K562 (cell line): ENCODE results near the gene ATP2B1. TPM values are rescaled to one million over a fixed set of nuclear protein-coding genes. Genes with fewer than 3 reads are reported as not detected.

ENCODE experiments used
- BRF2 ChIP-seq: IDR thresholded peaks from 3 replicates; pipeline ENCODE4 v1.6.1; 2011; ENCODE audit warnings: borderline replicate concordance, mild to moderate bottlenecking; ENCODE audit not compliant: insufficient read length, insufficient read depth
- HDAC8 ChIP-seq: fragments of 450-650 bp; IDR thresholded peaks from 2 replicates; pipeline ENCODE4 v1.6.1; 2016; ENCODE audit warnings: mild to moderate bottlenecking, missing genetic modification characterization, moderate library complexity, missing compliant biosample characterization
- KDM4B ChIP-seq, 2 experiments: fragments of 450-650 bp in 1 of 2; sonication (generic) in 1 of 2; IDR thresholded peaks; 2 replicates each; pipeline ENCODE4 v1.6.1; 2016 to 2017; ENCODE audit warnings: borderline replicate concordance in 2 of 2, antibody characterized with exemption in 1 of 2, low read depth in 1 of 2, mild to moderate bottlenecking in 1 of 2
- MBD1 ChIP-seq: fragments of 250-450 bp; sonication (Bioruptor Pico); IDR thresholded peaks from 2 replicates; pipeline ENCODE4 v1.8.0; 2022; ENCODE audit warnings: inconsistent platforms
- MNT ChIP-seq, 2 experiments: fragments of 450-650 bp; conservative IDR thresholded peaks; 2 replicates each; pipeline ENCODE4 v1.6.1; 2017; ENCODE audit warnings: mild to moderate bottlenecking in 2 of 2, moderate library complexity in 2 of 2
- NR2C2 ChIP-seq, 2 experiments: fragments of 200-800 bp in 1 of 2; sonication (Bioruptor generic) in 1 of 2; sonication (generic) in 1 of 2; formaldehyde crosslinking in 1 of 2; IDR thresholded peaks; 2 replicates each; pipeline versions ENCODE4 v1.6.1 to v1.8.0; 2016 to 2022; ENCODE audit warnings: mild to moderate bottlenecking in 1 of 2, missing compliant biosample characterization in 1 of 2, missing genetic modification characterization in 1 of 2, missing genetic modification reagents in 1 of 2
- PHB2 ChIP-seq: fragments of 450-650 bp; IDR thresholded peaks from 2 replicates; pipeline ENCODE4 v1.6.1; 2017; ENCODE audit warnings: low read depth
- RFX5 ChIP-seq: IDR thresholded peaks from 2 replicates; pipeline ENCODE4 v1.6.1; 2011; ENCODE audit warnings: low read depth, mild to moderate bottlenecking, improper control_type of control experiment, low read length
- RHOXF2B ChIP-seq: fragments of 250-450 bp; sonication (Bioruptor Pico); conservative IDR thresholded peaks from 2 replicates; pipeline ENCODE4 v1.5.1; 2021
- SIRT6 ChIP-seq: IDR thresholded peaks from one replicate; pipeline ENCODE4 v1.6.1; 2012; ENCODE audit warnings: low read depth, mild to moderate bottlenecking, control low read depth, inconsistent platforms, low read length, moderate library complexity
- TCFL5 ChIP-seq: fragments of 250-450 bp; sonication (Bioruptor Pico); conservative IDR thresholded peaks from 2 replicates; pipeline ENCODE4 v1.6.1; 2021; ENCODE audit warnings: mild to moderate bottlenecking, moderate library complexity, matching md5 sums
- TFAP4 ChIP-seq: sonication (generic); formaldehyde crosslinking; IDR thresholded peaks from 2 replicates; pipeline ENCODE4 v1.8.0; 2022; ENCODE audit warnings: missing genetic modification reagents, mild to moderate bottlenecking, moderate library complexity, borderline replicate concordance
- THRB ChIP-seq: fragments of 450-650 bp; formaldehyde crosslinking; conservative IDR thresholded peaks from 2 replicates; pipeline ENCODE4 v1.4.0; 2022; ENCODE audit warnings: mild to moderate bottlenecking, missing genetic modification characterization
- USF2 ChIP-seq: sonication (generic); formaldehyde crosslinking; IDR thresholded peaks from 2 replicates; pipeline ENCODE4 v1.5.0; 2020; ENCODE audit warnings: missing genetic modification reagents
- YBX1 ChIP-seq: fragments of 450-650 bp; IDR thresholded peaks from 2 replicates; pipeline ENCODE4 v1.7.1; 2016; ENCODE audit warnings: mild to moderate bottlenecking
- ZFP36 ChIP-seq: fragments of 150-350 bp; IDR thresholded peaks from 2 replicates; pipeline ENCODE4 v1.6.1; 2018; ENCODE audit warnings: low read length, low read depth; ENCODE audit not compliant: partially characterized antibody
- ZNF217 ChIP-seq: sonication (generic); formaldehyde crosslinking; IDR thresholded peaks from 2 replicates; pipeline ENCODE4 v1.8.0; 2022; ENCODE audit warnings: mild to moderate bottlenecking, missing genetic modification reagents
- ZNF644 ChIP-seq: fragments of 200-800 bp; sonication (Bioruptor generic); IDR thresholded peaks from 2 replicates; pipeline ENCODE4 v1.6.1; 2016; ENCODE audit warnings: low read depth, missing genetic modification characterization, missing compliant biosample characterization
- ZNF696 ChIP-seq: fragments of 250-450 bp; sonication (Bioruptor Pico); conservative IDR thresholded peaks from 2 replicates; pipeline ENCODE4 v1.4.0; 2020; ENCODE audit warnings: mild to moderate bottlenecking, moderate library complexity
- polyA plus RNA-seq, 8 experiments: library from polyadenylated mRNA; depleted of rRNA in 4 of 8; stranded (reverse) in 5 of 8; unstranded in 3 of 8; fragments of >200 nt; fragmentation: Nextera tagmentation in 2 of 8; fragmentation: Illumina TruSeq in 1 of 8; extraction: Ambion mirVana in 2 of 8; extraction: Trizol in 1 of 8; gene quantifications; 2 replicates each; pipeline versions ENCODE4 v1.2.1 to v1.2.3, GENCODE V29; 2011 to 2014; ENCODE audit warnings: inconsistent platforms in 1 of 8, missing spikeins in 1 of 8
- total RNA-seq, 7 experiments: library from RNA; depleted of rRNA in 6 of 7; stranded (reverse); fragments of >200 nt in 6 of 7; fragmentation: Illumina TruSeq in 2 of 7; extraction: Trizol in 2 of 7; gene quantifications; 2 replicates each; pipeline versions ENCODE4 v1.2.1 to v1.2.3, GENCODE V29; 2011 to 2021; ENCODE audit warnings: low replicate concordance in 1 of 7

ATP2B1 gene
- total and polyA plus RNA-seq, 9 of the 15 experiments (the other 6 are each of a cell fraction or from before 2014, with no cell fraction given) = 8.6 to 39.0 (median 27.8) TPM

- TF ChIP-seq HDAC8 (tag) (peak; percentile 89), RHOXF2B (no peak), THRB (no peak), ZNF696 (CRISPR knock-in tag) (no peak), ZFP36 (no peak), RFX5 (no peak), PHB2 (no peak), KDM4B (IDR thresholded peaks at IDR 0.05; ENCODE audit: borderline replicate concordance in 2 of 2, low read depth in 1 of 2) (peak in 1 of 2 experiments; percentile 81; a peak in 1 of 4 replicates), USF2 (CRISPR knock-in tag) (peak; percentile 89), MNT (conservative IDR thresholded peaks at IDR 0.05) (peak; percentile 53 to 85), BRF2 (no peak), ZNF217 (CRISPR knock-in tag) (no peak), MBD1 (no peak), SIRT6 (no peak), TFAP4 (CRISPR knock-in tag) (peak; percentile 98), ZNF644 (tag) (peak; percentile 68; the same call in 1 of the 2 replicates), TCFL5 (no peak), YBX1 (no peak), NR2C2 (CRISPR knock-in tag; IDR thresholded peaks at IDR 0.05) (no peak), NR2C2 (tag; IDR thresholded peaks at IDR 0.05) (peak; percentile 54; the same call in 1 of the 2 replicates)
Observed at GRCh38 chr12:89709157-89709994, 738 bp upstream of the ATP2B1 start (continued).
